Nephron (organoid): ENCODE results near the gene C5AR2.

Experiments used
- H3K27ac Mint-ChIP-seq, 3 experiments: 2 replicates each; pipeline ENCODE4 v1.8.0; 2020; ENCODE audit warnings: mixed read lengths in 3 of 3, mild to moderate bottlenecking in 2 of 3, moderate library complexity in 1 of 3
- H3K27me3 Mint-ChIP-seq: 2 replicates; pipeline ENCODE4 v1.8.0; 2021; ENCODE audit warnings: low read depth, mild to moderate bottlenecking, moderate library complexity, mixed read lengths
- H3K36me3 Mint-ChIP-seq: 2 replicates; pipeline ENCODE4 v1.8.0; 2020; ENCODE audit warnings: low read depth, mixed read lengths
- H3K4me1 Mint-ChIP-seq: 2 replicates; pipeline ENCODE4 v1.8.0; 2020; ENCODE audit warnings: mixed read lengths
- H3K4me3 Mint-ChIP-seq, 3 experiments: 2 replicates each; pipeline ENCODE4 v1.8.0; 2020; ENCODE audit warnings: mild to moderate bottlenecking in 3 of 3, mixed read lengths in 3 of 3, moderate library complexity in 2 of 3
- H3K9me3 Mint-ChIP-seq: 2 replicates; pipeline ENCODE4 v1.8.0; 2020; ENCODE audit warnings: mixed read lengths
- CTCF ChIP-seq, 3 experiments: fragments of 200-600 bp; sonication (generic); IDR thresholded peaks; one replicate each; pipeline ENCODE4 v1.5.0; 2021; ENCODE audit warnings: antibody characterized with exemption in 3 of 3; ENCODE audit not compliant: unreplicated experiment in 3 of 3

Gene C5AR2

GRCh38 chr19:47310819-47311218 lies 21.2 kb upstream of the C5AR2 start:
- Mint-ChIP-seq H3K9me3 (no peaks in the 10 kb centered on the region), H3K27ac (no peak overlapping the region), H3K4me3 (no peak overlapping the region), H3K36me3 (no peaks in the 10 kb centered on the region), H3K4me1 (no peaks in the 10 kb centered on the region), H3K27me3 (peaks cover 29% of the 10 kb centered on the region)
- TF ChIP-seq CTCF (IDR thresholded peaks at IDR 0.05; ENCODE audit: unreplicated experiment in 3 of 3): no peak

- H3K4me3 Mint-ChIP-seq: no peak overlapping the region
- no peaks in the 10 kb centered on the region for H3K4me1 Mint-ChIP-seq
- H3K36me3 Mint-ChIP-seq: no peaks in the 10 kb centered on the region
- no peak for TF ChIP-seq CTCF (IDR thresholded peaks at IDR 0.05; ENCODE audit: unreplicated experiment in 3 of 3)
- H3K27me3 Mint-ChIP-seq: peaks cover 19% of the 10 kb centered on the region
- no peaks in the 10 kb centered on the region for H3K9me3 Mint-ChIP-seq
- H3K27ac Mint-ChIP-seq: no peak overlapping the region
Measured at GRCh38 chr19:47312366-47313006, 19.5 kb upstream of the C5AR2 start.

- H3K27me3 Mint-ChIP-seq: peaks cover 21% of the 10 kb centered on the region
- H3K9me3 Mint-ChIP-seq: no peaks in the 10 kb centered on the region
- no peaks in the 10 kb centered on the region for H3K4me1 Mint-ChIP-seq
- TF ChIP-seq CTCF (IDR thresholded peaks at IDR 0.05; ENCODE audit: unreplicated experiment in 3 of 3): no peak
- no peak overlapping the region for H3K27ac Mint-ChIP-seq
- H3K36me3 Mint-ChIP-seq: no peaks in the 10 kb centered on the region
- no peak overlapping the region for H3K4me3 Mint-ChIP-seq
Measured at GRCh38 chr19:47313754-47314295, 18.1 kb upstream of the C5AR2 start.

GRCh38 chr19:47315125-47315821 lies 16.7 kb upstream of the C5AR2 start:
- Mint-ChIP-seq H3K4me3 (no peak overlapping the region), H3K27ac (no peak overlapping the region), H3K27me3 (peaks cover 17% of the 10 kb centered on the region), H3K4me1 (no peaks in the 10 kb centered on the region), H3K9me3 (no peaks in the 10 kb centered on the region), H3K36me3 (no peaks in the 10 kb centered on the region)
- no peak for TF ChIP-seq CTCF (IDR thresholded peaks at IDR 0.05; ENCODE audit: unreplicated experiment in 3 of 3)

- H3K27ac Mint-ChIP-seq: no peak overlapping the region
- H3K4me1 Mint-ChIP-seq: no peaks in the 10 kb centered on the region
- peaks cover 24% of the 10 kb centered on the region for H3K27me3 Mint-ChIP-seq
- no peak for TF ChIP-seq CTCF (IDR thresholded peaks at IDR 0.05; ENCODE audit: unreplicated experiment in 3 of 3)
- no peak overlapping the region for H3K4me3 Mint-ChIP-seq
- H3K9me3 Mint-ChIP-seq: no peaks in the 10 kb centered on the region
- no peaks in the 10 kb centered on the region for H3K36me3 Mint-ChIP-seq
Measured at GRCh38 chr19:47316513-47316912, 15.5 kb upstream of the C5AR2 start.
